Pancreas (tissue), 10 donors: ENCODE results near the gene RPTOR. TPM values are rescaled to one million over a fixed set of nuclear protein-coding genes. Genes with fewer than 3 reads are reported as not detected.
A peak's percentile ranks its signal among the peaks of the same experiment; 100 is the strongest.

Source experiments
- ATAC-seq, 4 donors: fragments of 200-7000 bp; cut with Tn5 transposase; one replicate each; pipeline versions ENCODE4 v1.8.0 to v1.9.1; 2020; ENCODE audit warnings: mild to moderate bottlenecking in 4 of 4, moderate library complexity in 4 of 4
- DNase-seq, 6 donors: peaks; one replicate each; pipeline ENCODE4 v3.0.0-alpha.2; 2020
- FAIRE-seq: peaks from 2 replicates; lab custom pipeline; 2012; peaks lifted over from hg19 to GRCh38; lab: Jason Lieb, UNC
- H3K27ac ChIP-seq, 4 donors: fragments of 200-600 bp; sonication (generic); 1 replicate in 3 of 4; 2 replicates in 1 of 4; pipeline versions ENCODE4 v1.5.0 to v1.8.0; 2020
- H3K27me3 ChIP-seq, 4 donors: fragments of 200-600 bp; one replicate each; pipeline ENCODE4 v1.8.0; 2021
- H3K36me3 ChIP-seq, 3 donors: fragments of 200-600 bp; sonication (generic) in 1 of 3; one replicate each; pipeline versions ENCODE4 v1.5.0 to v1.8.0; 2020 to 2021
- H3K4me1 ChIP-seq, 3 donors: fragments of 200-600 bp; one replicate each; pipeline ENCODE4 v1.8.0; 2021
- H3K4me3 ChIP-seq, 4 donors: fragments of 200-600 bp; sonication (generic) in 2 of 4; one replicate each; pipeline versions ENCODE4 v1.5.0 to v1.8.0; 2020 to 2021
- H3K9me3 ChIP-seq, 4 donors: fragments of 200-600 bp; one replicate each; pipeline ENCODE4 v1.8.0; 2021
- WGBS, 2 donors: extraction: QIAGEN DNeasy Blood & Tissue Kit; methylation state at CpG; one replicate each; pipeline ENCODE4 v1.1.7; 2013; 5-methylcytosine and 5-hydroxymethylcytosine counted together
- intact Hi-C, 3 donors: fragments of 100-400 bp; cut with DNase I; formaldehyde crosslinking; loops; one replicate each; pipeline versions ENCODE4 v1.11.1 to v1.14.2; 2022
- polyA plus RNA-seq, 2 donors: library from polyadenylated mRNA; stranded (reverse); fragments of 200-250 nt; gene quantifications; one replicate each; pipeline ENCODE4 v1.2.3, GENCODE V29; 2013
- total RNA-seq, 6 donors: library from RNA; stranded (reverse); fragmentation: NEBNext Ultra II Directional in 4 of 6; extraction: Animal tissue kit (Norgen Biotek cat#: 25700) in 4 of 6; gene quantifications; one replicate each; pipeline versions ENCODE4 v1.2.1 to v1.2.4, GENCODE V29; 2021 to 2023
- TF ChIP-seq, protein P1 (sequence below), 4 donors: fragments of 200-600 bp; sonication (generic) in 3 of 4; IDR thresholded peaks; one replicate each; pipeline versions ENCODE4 v1.5.0 to v1.8.0; 2021; ENCODE audit warnings: antibody characterized with exemption in 4 of 4
- donor health status: healthy with polysubstance abuse.
- donor health status: DM: no; HTN: no; CAD: no; lungs with moderate emphysema.
- donor health status: DM: no; HTN: no; CAD: no.
- donor health status: control.
- donor health status: control.
- donor health status: Bipolar disorder and iron deficiency.
- donor health status: DM: yes; HTN: yes; CAD: no.
- donor health status: DM: no; HTN: no; CAD: no.
- donor health status: DM: no; HTN: no; CAD: no.
- donor health status: DM: yes; HTN: yes; CAD: no.

RPTOR gene
- total and polyA plus RNA-seq, 8 donors = 5.0 to 18.9 (median 13.2) TPM

GRCh38 chr17:80831491-80831890 lies 286.9 kb downstream of the RPTOR start:
- FAIRE-seq (no peak), ATAC-seq (no peak), DNase-seq (no peak)
- Histone ChIP-seq H3K27me3 (no peaks in the 10 kb centered on the region), H3K4me1 (no peaks in the 10 kb centered on the region), H3K9me3 (no peaks in the 10 kb centered on the region), H3K27ac (no peak overlapping the region), H3K36me3 (no peaks in the 10 kb centered on the region), H3K4me3 (no peak overlapping the region)
- TF ChIP-seq, protein P1, sequence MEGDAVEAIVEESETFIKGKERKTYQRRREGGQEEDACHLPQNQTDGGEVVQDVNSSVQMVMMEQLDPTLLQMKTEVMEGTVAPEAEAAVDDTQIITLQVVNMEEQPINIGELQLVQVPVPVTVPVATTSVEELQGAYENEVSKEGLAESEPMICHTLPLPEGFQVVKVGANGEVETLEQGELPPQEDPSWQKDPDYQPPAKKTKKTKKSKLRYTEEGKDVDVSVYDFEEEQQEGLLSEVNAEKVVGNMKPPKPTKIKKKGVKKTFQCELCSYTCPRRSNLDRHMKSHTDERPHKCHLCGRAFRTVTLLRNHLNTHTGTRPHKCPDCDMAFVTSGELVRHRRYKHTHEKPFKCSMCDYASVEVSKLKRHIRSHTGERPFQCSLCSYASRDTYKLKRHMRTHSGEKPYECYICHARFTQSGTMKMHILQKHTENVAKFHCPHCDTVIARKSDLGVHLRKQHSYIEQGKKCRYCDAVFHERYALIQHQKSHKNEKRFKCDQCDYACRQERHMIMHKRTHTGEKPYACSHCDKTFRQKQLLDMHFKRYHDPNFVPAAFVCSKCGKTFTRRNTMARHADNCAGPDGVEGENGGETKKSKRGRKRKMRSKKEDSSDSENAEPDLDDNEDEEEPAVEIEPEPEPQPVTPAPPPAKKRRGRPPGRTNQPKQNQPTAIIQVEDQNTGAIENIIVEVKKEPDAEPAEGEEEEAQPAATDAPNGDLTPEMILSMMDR (IDR thresholded peaks at IDR 0.05) = no peak
- intact Hi-C loops = no loop called here
- WGBS, 2 donors = 91 to 95% methylated on average over 6 of the region's 6 CpGs

DNA sequence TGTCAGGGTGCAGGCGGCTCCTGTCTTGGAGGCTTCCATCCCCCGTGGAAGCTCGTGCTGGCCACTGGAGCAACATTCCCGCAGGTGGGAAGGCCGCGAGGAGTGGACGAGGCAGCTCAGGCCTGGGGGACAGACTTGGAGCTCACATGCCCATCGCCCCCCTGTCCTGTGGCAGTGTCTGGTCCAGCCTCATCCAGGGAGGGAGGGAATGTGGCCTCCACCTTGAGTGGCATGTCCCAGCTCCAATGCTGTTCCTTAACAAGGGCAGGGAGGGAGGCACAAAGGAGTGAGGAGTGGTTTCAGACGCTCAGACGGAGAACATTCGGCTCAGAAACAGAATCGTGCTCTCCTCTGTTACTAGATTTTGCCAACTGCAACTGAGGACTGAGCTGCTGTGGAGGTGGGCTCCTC lies 287.6 kb downstream of the RPTOR start:
- TF ChIP-seq, protein P1 (IDR thresholded peaks at IDR 0.05) = no peak
- FAIRE-seq (no peak), DNase-seq (peak in 1 of 6 donors; percentile 45), ATAC-seq (peak in 3 of 4 donors; percentile 8 to 15 (median 11))
- Histone ChIP-seq H3K27me3 (no peaks in the 10 kb centered on the region), H3K27ac (peak overlapping the region; percentile 33 to 85 (median 64)), H3K4me3 (peak overlapping the region in 1 of 4 donors; percentile 42), H3K4me1 (no peaks in the 10 kb centered on the region), H3K9me3 (no peaks in the 10 kb centered on the region), H3K36me3 (no peaks in the 10 kb centered on the region)
- WGBS, 2 donors = 81 to 84% methylated on average over 12 of the region's 12 CpGs
- intact Hi-C loops = no loop called here

DNA sequence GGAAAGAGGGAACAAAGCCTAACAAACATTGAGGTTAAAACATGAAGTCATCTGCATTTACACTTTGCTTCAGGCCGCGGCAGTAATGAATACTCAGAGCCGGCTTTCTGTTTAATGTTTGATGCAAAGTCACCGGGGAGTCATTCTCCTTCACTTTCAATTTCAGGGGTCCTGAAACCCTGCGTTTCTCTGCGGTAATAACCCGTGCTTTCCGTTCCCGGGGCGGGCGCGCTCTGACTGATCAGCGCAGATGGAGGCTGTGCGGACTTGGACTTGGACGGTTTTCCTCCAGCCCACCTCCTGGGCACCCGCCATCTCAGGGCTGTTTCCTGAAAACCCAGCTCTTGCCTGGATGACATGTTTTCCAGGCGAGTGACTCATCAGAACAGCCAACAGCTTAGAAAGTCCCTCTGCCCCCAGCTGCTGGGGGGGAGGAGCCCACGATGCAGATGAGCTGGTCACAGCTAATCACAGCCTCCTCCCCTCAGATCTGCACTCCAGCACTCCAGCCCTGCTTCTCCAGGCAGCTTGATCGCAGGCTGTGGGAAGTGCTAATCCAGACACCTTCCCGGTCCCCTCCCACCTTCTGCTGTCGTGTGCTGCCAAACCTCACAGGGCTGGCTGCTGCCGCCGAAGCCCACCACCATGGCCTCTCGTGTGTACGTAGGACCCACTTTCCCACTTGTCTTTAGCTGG lies 288.4 kb downstream of the RPTOR start:
- TF ChIP-seq, protein P1 (IDR thresholded peaks at IDR 0.05) = no peak
- ATAC-seq (peak; percentile 77 to 96 (median 94)), DNase-seq (peak; percentile 23 to 73 (median 66)), FAIRE-seq (peak; percentile 66)
- Histone ChIP-seq H3K27me3 (no peaks in the 10 kb centered on the region), H3K27ac (peak overlapping the region; percentile 33 to 85 (median 64)), H3K9me3 (no peaks in the 10 kb centered on the region), H3K4me1 (no peaks in the 10 kb centered on the region), H3K36me3 (peaks cover 0 to 5% (median 0%) of the 10 kb centered on the region in 3 donors), H3K4me3 (peak overlapping the region in 2 of 4 donors; percentile 27 to 42)
- 48 to 61% methylated on average over 25 of the region's 25 CpGs for WGBS, 2 donors
- intact Hi-C loops = no loop called here

- H3K27me3 ChIP-seq = no peaks in the 10 kb centered on the region
- TF ChIP-seq, protein P1 (IDR thresholded peaks at IDR 0.05) = no peak
- FAIRE-seq (no peak), ATAC-seq (peak in 2 of 4 donors; percentile 23 to 29), DNase-seq (peak in 2 of 6 donors; percentile 36 to 53)
- peaks cover 0 to 5% (median 0%) of the 10 kb centered on the region in 3 donors for H3K36me3 ChIP-seq
- 88 to 89% methylated on average over 42 of the region's 42 CpGs for WGBS, 2 donors
- peak overlapping the region in 2 of 4 donors; percentile 77 to 85 for H3K27ac ChIP-seq
- H3K4me3 ChIP-seq = peak overlapping the region in 1 of 4 donors; percentile 27
- intact Hi-C loops = no loop called here
- H3K4me1 ChIP-seq = no peaks in the 10 kb centered on the region
- no peaks in the 10 kb centered on the region for H3K9me3 ChIP-seq
These were observed 289.6 kb downstream of the RPTOR start for GRCh38 chr17:80833952-80834892.
